MV-4-11 (cell line): ENCODE measurements around the gene TMEM82.

Source experiments
- DNase-seq: peaks from one replicate; lab custom pipeline; 2025; lab: John Stamatoyannopoulos, UW

Gene TMEM82

DNA sequence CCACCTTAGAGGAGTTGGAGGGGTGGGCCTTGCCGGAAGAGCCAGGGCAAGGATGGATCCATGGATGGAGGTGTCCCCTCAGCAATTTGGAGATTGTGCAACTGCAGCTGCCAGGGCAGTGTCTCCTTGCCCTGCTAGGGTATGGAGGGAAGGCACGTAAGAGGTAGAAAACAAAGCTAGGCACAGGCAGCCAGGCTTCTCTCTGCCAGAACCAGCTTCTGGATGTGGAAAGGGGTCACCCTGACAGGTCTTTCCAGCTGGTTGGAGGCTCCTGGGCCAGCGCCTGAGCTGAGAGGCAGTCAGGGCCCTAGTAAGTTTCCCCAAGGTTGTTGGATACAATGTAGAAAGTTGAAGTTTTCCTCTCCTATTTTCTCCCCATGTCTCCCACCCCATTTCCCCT is 21.4 kb upstream of the TMEM82 start:
- no peak for DNase-seq

DNA sequence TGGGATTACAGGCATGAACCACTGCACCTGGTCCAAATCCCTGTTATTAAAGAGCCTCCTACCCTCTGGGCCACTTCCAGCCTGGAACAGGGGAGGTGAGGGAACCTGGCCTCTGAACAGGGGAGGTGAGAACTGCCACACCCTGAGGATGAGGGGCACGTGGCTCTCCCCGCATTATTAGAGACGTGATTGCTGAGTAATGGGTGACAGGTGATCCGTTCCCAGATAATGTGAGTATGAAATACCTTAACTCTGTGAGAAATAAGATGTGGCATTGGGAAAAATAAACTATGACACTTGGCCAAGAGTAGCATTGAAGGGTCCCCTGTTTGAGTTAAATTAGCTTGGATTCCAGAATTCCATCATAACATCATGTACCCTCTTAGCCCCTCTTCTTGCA is 19.9 kb upstream of the TMEM82 start:
- no peak for DNase-seq

DNA sequence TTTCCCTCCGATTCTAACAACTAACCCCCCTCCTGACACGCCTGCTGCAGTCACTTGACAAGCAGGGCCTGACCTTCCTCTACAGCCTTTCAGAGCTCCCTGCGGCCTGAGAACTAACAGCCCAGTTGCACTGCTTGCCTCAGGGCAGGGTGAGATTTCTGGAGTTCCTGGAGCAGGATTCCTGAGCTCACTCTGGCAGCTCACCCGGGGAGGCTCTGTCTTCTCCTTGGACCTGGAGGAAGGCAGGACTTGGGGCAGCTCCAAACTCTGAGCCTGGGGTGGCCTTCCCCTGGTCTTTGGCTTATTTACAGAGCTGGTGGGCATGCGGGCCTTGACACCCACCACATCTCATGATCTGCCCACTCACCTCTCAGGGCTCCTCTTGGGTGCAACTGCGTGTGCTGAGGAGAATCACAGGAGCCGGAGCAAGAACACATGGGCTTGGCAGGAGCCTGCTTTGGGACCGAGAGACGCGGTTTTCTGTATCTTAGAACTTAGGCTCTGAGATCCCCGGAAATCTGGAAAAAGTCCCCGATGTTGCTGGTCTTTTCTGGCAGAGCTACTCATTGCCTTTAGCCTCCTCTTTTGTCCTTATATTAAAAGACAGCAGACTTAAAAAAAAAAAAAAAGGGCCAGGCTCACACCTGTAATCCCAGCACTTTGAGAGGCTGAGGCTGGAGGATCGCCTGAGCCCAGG is 19.3 kb upstream of the TMEM82 start:
- no peak for DNase-seq

DNA sequence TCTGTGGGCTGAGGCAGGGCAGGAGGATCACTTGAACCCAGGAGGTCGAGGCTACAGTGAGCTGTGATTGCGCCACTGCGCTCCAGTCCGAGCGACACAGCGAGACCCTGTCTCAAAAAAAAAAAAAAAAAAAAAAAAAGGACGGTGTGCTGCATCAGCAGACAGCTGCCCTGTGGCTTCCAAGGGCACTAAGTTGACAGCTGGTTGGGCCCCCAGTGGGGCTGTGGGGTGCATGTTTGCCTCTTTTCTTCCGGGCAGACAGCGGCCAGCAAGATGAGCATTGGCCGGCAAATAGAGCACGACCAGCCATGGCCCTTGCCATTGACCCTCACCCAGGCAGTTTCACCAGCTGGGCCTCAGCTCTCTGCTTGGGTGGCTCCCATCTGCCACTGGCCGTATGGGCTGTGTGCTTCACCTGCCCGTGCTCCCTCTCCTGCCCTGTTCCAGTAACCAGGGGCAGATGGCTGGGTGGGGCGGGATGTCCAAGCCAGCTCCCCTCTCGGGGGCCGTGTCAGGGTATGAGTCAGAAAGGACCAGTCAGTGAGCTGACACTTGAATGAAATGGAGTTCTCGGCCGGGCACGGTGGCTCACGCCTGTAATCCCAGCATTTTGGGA is 18.6 kb upstream of the TMEM82 start:
- DNase-seq, result no peak

DNA sequence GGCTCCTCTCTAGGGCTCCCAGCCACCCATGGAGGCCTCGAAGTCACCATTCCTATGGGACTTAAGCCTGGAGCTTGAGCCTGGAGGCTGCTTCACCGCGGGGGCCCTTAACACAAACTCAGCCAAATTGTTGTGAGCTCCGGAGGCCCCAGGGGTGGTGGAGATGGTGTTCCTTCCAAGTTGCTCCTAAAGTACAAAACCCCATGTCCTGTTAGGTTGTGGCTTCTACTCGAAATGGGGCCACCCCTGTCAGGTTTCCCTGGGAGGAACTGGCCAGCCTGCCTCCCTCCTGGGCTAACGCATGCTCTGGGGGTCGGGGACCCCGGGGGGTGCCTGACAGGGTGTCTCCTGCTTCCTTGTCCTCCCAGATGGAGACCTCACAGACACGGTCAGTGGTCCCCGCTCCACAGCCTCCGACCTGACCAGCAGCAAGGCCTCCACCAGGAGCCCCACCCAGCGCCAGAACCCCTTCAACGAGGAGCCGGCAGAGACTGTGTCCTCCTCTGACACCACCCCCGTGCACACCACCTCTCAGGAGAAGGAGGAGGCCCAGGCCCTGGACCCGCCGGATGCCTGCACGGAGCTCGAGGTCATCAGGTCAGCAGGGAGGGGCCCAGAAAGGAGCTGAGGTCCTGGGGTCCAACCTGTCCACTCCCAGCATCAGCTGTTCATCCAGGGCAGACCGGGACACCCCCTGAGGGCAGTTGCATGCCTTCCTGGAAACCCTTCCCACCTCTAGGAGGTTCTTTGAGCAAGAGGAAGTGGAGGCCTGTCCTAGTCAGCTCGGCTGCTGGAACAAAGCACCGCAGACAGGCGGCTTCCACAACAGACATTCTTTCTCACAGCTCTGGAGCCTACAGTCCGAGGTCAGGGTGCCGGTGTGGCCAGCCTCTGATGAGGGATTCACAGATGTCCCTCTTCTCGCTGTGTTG is 17.1 kb upstream of the TMEM82 start:
- no peak for DNase-seq

DNA sequence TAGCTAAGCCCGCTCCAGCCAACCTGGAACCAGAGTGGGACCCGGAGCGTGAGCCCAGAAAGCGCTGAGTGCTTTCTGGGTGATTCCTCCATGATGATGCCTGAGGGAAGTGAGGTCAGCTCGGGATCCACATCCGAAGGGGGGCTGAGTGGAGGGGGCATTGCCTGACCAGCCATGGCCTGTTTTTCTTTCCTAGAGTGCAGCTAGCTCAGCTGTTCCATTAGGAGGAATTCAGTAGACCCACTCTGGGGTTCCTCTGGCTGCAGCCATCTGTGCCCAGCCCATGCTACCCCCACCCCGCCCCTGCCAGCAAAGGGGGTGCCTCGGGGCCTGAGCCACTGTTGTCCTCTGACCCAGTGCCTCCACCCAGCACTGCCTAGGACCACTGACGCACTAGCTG is 15.8 kb upstream of the TMEM82 start:
- no peak for DNase-seq

DNA sequence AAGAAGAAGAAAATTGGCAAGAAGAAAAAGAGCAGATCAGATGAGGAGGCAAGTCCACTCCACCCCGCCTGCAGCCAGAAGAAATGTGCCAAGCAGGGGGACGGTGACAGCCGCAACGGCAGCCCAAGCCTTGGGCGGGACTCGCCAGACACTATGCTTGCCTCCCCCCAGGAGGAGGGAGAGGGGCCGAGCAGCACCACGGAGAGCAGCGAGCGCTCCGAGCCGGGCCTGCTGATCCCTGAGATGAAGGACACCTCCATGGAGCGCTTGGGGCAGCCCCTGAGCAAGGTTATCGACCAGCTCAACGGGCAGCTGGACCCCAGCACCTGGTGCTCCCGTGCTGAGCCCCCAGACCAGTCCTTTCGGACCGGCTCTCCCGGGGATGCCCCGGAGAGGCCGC is 15.3 kb upstream of the TMEM82 start:
- DNase-seq, result no peak

DNA sequence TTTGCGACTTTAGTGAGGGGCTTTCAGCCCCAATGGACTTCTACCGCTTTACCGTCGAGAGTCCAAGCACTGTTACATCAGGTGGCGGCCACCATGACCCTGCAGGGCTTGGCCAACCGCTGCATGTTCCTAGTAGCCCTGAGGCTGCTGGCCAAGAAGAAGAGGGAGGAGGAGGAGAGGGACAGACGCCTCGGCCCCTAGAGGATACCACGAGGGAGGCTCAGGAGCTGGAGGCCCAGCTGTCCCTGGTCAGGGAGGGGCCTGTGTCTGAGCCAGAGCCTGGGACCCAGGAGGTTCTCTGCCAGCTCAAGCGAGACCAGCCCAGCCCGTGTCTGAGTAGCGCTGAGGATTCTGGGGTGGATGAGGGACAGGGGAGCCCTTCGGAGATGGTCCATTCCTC is 14.9 kb upstream of the TMEM82 start:
- no peak for DNase-seq

DNA sequence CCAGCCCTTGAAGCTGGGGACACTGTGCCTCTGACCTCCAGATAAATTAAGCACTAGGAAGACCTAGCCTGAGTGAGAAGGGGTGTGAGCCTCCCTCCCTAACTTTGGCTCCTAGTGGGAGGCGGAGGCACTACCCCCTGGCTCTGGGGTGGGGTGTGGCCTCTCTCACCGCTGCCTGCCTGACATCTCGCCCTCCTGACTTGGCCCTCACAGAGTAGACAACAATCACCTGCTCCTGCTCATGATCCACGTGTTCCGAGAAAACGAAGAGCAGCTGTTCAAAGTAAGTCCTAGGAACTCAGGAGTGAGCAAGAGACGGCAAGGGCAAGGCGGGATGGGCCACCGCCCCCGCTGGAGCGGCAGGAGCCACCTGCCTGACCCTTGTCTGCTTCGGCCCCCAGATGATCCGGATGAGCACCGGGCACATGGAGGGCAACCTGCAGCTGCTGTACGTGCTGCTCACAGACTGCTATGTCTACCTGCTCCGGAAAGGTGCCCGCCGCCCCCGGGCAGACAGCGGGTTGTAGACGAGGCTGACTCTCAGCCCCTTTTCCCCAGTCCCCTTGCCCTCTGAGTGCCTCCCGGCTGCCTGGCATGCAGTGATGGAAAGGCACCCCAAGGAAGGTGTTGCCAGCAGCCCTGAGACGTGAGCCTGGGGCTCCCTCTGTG is 14.3 kb upstream of the TMEM82 start:
- no peak for DNase-seq

DNA sequence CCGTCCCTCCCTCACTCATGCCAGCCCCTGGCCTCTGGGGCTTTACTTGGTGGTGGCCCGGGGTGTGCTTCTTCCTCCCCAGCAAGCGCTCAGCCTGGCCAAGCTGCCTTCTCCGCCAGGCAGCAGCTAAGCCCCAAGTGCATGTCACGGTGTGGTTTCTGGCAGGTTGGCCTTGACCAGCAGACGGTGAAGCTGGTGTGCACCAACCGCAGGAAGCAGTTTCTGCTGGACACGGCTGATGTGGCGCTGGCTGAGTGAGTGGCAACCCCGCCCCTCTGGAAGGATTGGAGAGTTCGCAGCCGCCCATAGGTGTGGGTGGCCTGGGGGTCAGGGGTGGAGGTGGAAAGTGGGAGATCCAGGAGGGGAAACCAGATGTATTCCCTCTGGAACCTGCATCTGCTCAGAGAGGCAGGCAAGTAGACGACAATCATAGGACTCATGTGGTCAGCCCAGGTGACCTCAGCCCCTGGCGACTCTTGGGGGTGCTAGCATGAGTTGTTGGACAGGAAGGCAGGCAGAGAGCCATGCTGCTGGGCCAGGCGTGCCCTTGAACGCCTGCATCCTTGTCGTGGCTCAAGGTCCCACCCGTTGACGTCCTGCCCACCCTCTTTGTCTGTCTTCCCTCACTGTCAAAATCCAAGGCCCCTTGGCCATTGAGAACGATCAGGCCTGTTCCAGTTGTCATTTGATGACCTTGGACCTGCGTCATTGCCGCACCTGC is 13.2 kb upstream of the TMEM82 start:
- no peak for DNase-seq

DNA sequence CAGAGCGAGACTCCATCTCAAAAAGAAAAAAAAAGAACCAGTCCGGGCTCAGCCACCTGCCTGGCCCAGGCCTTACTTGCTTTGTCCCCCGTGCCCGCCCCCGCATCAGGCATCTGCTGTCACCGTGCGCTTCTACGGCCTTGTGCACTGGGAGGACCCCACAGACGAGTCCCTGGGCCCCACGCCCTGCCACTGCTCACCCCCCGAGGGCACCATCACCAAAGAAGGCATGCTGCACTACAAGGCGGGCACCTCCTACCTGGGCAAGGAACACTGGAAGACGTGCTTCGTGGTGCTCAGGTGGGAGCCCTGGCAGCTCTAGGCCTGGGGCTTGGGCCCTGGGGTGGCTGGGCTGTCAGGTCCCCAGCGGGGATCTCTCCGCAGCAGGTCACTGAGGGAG is 11.9 kb upstream of the TMEM82 start:
- no peak for DNase-seq

DNA sequence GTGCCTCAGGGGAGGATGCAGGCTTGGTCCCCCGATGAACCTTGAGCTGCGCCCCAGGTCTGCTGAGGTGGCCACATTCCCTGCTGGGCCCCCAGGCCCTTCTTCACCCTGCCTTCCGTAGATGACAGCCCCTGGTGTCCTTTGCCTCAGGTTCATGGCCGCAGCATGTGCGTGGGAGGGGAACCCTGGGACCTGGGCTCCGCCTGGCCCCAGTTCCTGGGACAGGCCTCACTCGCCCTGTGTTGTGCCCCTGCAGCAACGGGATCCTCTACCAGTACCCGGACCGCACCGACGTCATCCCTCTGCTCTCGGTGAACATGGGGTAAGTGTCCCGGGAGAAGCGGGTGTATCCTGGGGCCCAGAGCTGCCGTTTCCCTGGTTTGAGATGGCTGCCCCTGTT is 11.4 kb upstream of the TMEM82 start:
- no peak for DNase-seq

DNA sequence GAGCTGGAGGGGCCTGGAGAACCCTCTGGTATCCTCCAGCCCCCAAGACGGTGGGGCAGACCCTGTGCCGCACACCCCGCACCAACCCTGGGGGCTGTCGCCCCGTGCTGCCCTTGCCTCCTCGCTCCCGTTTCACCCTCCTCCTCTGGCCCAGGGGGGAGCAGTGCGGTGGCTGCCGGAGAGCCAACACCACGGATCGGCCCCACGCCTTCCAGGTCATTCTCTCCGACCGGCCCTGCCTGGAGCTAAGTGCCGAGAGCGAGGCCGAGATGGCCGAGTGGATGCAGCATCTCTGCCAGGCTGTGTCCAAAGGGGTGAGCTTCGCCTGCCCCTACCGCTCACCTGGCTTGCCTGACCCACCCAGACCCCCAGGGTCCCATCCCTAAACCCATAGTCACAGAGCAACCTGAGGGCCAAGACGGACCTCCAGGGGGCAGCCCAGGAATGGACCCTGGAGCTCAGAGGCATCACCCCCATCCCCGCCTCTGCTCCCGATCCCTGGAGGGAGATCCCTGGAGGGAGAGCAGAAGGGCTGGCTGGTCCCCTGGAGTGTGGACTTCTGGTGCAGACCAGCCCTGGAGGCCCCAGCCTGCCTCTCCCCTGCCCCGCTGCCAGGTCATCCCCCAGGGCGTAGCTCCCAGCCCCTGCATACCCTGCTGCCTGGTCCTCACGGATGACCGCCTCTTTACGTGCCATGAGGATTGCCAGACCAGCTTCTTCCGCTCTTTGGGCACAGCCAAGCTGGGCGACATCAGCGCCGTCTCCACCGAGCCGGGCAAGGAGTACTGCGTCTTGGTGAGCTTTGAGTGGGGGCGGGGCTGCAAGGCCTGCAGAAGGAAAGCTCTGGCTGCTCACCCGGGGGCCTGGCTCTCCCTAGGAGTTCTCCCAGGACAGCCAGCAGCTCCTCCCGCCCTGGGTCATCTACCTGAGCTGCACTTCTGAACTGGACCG is 10.3 kb upstream of the TMEM82 start:
- DNase-seq, result no peak

DNA sequence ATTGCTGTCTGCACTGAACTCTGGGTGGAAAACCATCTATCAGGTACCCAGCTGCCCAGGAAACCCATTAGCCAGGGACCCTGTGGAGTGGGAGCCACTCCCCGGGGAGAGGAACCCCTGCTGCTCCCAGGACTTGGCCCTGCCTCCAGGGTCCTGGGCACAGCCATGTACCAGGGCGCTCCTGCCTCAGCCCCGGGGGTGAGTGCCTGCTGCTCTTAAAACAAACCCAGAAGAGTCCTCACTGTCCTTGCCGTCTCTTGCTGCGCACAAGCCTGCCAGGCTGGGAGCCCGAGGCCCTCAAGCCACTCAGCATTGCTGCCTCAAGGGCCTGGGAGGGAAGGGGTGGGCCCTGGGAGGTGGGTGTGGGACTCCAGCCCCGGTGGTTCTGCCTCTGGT is 9.6 kb upstream of the TMEM82 start:
- DNase-seq, result no peak

DNA sequence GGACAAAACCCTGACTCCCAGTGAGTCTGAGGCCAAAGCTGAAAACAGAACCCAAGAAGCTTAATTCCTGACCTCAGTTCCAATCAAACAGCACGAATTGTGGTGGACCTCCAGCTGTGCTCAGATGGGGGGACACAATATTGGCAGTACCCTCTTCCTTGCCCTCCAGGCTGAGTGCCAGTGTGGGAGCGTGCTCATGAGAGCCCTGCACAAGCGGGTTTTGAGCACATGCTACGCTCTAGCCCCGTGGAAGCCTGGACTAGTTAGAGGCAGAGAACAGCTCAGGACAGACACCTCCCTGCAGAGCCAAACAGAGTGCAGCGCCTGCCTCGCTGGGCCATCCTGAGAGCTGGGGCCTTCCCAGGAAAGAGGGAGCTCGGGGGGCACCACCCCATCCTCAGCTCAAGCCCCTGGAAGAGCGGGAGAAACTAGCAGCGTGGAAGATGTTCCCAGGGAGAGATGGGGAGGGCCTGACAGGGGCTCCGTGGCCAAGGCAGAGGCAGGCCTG is 9.0 kb upstream of the TMEM82 start:
- DNase-seq, result no peak

DNA sequence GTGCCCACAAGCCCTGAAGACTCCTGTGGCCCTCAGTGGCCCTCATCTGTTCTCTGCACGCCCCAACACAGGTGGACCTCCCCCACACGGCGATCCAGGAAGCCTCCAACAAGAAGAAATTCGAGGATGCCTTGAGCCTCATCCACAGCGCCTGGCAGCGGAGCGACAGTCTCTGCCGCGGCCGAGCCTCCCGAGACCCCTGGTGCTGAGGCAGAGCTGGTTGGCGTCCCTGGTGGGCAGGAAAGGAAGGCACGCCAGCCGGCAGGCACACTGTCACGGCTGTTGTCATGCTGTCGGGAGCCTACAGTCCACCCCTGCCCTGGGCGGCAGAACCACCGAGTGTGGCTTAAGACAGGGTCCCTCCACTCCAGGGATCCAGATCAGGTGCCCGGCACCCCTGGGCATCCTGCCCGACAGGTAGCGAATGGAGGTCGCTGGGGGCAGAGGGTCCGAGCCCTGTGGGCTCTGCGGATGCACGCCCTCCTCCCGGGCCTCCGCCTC is 8.5 kb upstream of the TMEM82 start:
- no peak for DNase-seq

DNA sequence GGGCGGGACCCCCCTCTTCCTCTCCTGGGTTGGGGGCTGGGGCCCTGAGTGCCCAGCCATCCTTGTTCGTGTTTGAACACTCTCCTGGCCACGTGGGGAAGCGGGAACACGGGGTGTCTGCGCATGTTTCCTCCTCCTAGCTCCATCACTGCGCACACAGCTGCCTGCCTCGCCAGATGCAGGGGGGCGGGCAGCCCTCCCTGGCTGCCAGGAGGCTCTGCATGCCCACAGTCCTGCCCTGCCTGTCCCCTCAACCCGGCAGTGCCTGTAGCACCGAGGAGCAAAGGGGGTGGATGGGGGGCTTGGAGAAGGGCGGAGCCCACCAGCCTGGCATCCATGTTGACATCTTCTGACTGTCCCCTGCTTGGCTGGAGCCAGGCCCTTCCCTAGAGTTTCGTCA is 8.0 kb upstream of the TMEM82 start:
- DNase-seq, result no peak

DNA sequence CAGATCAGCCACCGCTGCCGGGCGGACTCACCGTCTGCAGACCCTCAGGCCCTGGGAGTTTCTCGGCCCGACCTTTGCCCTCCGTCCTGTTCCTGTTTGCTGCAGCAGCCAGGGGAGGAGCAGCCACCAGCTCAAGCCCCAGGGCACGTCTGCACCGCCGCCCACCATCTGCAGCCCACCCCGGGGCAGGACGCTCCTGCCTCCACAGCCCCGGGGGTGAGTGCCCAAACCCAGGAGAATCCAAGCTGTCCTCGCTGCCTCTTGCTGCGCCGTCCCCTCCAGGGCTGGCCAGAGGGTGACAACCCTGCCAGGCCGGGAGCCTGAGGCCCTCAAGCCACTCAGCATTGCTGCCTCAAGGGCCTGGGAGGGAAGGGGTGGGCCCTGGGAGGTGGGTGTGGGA is 7.4 kb upstream of the TMEM82 start:
- no peak for DNase-seq

DNA sequence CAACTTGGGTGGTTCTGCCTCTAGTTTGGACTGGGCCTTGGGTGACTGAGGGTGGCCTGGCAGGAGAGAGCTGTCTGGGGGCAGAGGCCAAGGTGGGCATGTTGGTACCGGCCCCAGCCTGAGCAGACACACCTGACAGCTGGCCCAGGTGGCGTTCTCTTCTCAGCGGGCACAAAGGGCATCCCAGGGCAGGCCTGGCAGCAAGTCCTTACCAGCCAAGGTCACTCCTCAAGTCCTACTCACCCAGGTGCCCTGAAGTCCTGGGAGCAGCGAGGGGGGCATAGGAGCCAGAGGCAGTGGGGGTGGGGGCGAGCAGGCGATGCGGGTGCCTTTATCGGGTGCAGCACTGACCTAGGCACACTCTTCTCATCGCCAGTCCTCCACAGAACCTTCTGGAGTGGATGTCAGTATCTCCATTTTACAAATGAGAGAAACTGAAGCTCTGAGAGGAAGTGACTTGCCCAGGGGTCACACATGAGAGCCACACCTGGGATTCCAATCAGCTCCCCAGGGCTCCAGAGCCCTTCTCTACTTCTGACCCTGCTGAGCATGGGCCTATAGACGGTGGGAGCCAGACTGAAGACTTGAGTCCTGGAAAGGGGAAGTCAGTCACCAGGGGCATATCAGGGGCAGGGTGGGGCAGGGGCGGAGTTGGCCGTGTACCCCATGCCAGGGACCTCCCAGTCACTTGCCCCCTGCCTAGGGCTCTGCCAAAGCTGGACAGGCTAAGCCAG is 6.8 kb upstream of the TMEM82 start:
- no peak for DNase-seq
